ENCODE measurements around the gene NFE2L1. TPM values are rescaled to one million over a fixed set of nuclear protein-coding genes. Genes with fewer than 3 reads are reported as not detected.
"Not testable (repeated sequence)": the region's sequence is repeated elsewhere in the genome, so short reads cannot be mapped to it uniquely, and the experiment has no call there.

Gene NFE2L1
- total and polyA plus RNA-seq, 9 of the 15 experiments (the other 6 are each of a cell fraction or from before 2014, with no cell fraction given): 2.0 to 68.6 (median 39.7) TPM

- H2AFZ ChIP-seq (ENCODE audit: low read depth, low read length): no peak overlapping the region
- H3K9me3 ChIP-seq (replicated peaks; ENCODE audit: control insufficient read depth, insufficient read depth, low read depth, low read length): no peaks in the 10 kb centered on the region
- 10% methylated on average over 2 of the region's 2 CpGs for WGBS (ENCODE audit: insufficient coverage, low coverage, missing lambda C conversion rate)
- no peak overlapping the region for H3K4me2 ChIP-seq (ENCODE audit: insufficient read depth, low read length)
- no peaks in the 10 kb centered on the region for H3K79me2 ChIP-seq (ENCODE audit: control insufficient read depth, insufficient read depth, low read length)
- no TSS peak for BruUV-seq (replicated peaks)
- H3K9ac ChIP-seq (ENCODE audit: insufficient read depth in 1 of 2, low read depth in 2 of 2, low read length in 2 of 2): no peak overlapping the region
- ChIA-PET POLR2A (no interaction called here), CTCF (ENCODE audit: low intra/inter-chr PET ratio) (interaction anchor here (0.5 to 0.6 kb wide), 2 partner anchors 25 to 69 kb away, joined by 3 to 5 read pairs; no protein-coding TSS in a partner anchor)
- no peak overlapping the region for H3K27ac ChIP-seq (ENCODE audit: extremely low read depth, low read depth, low read length)
- intact Hi-C loops (cut with micrococcal nuclease): no loop called here
- H3K4me3 ChIP-seq: no peak overlapping the region
- ATAC-seq (no peak), DNase-seq (ENCODE audit: extremely low read depth in 1 of 4, low spot score in 3 of 4) (peak in 2 of 4 experiments; percentile 37 to 39), FAIRE-seq (peak; percentile 58)
- H4K20me1 ChIP-seq (replicated peaks; ENCODE audit: control insufficient read depth, insufficient read depth, low read length): no peaks in the 10 kb centered on the region
- peak; percentile 86 for TF ChIP-seq FOSL1 (tag; conservative IDR thresholded peaks at IDR 0.05)
- peak; percentile 29; the same call in 1 of the 2 replicates for TF ChIP-seq ARID1B (IDR thresholded peaks at IDR 0.05)
- TF ChIP-seq KLF10 (CRISPR knock-in tag; IDR thresholded peaks at IDR 0.05): no peak
- TF ChIP-seq JUND (IDR thresholded peaks at IDR 0.05; ENCODE audit: borderline replicate concordance, low read depth, low read length): peak; percentile 66; the same call in 1 of the 2 replicates
- peak; percentile 59; the same call in 1 of the 3 replicates for TF ChIP-seq JUND (tag; IDR thresholded peaks at IDR 0.05; ENCODE audit: borderline replicate concordance, low read depth, low read length)
- in situ Hi-C loops (cut with MboI): loop anchor here (5.0 kb wide), 3 partner anchors 34 to 174 kb away; partner anchors contain the start of gene SCRN2
- H3K4me1 ChIP-seq (replicated peaks in 1 of 2; ENCODE audit: control insufficient read depth in 2 of 2, insufficient read depth in 2 of 2, low read length in 2 of 2): peaks cover 23 to 25% of the 10 kb centered on the region in 2 experiments
- H3K9me1 ChIP-seq (ENCODE audit: control insufficient read depth, insufficient read depth, low read length): no peaks in the 10 kb centered on the region
- H3K27me3 ChIP-seq (ENCODE audit: control insufficient read depth in 2 of 2, insufficient read depth in 2 of 2, low read length in 2 of 2): no peaks in the 10 kb centered on the region
- H3K36me3 ChIP-seq (ENCODE audit: control insufficient read depth, insufficient read depth, low read length): no peaks in the 10 kb centered on the region
Observed at GRCh38 chr17:48016112-48016511, 32.0 kb upstream of the NFE2L1 start.

- not testable (repeated sequence) for H4K20me1 ChIP-seq (replicated peaks; ENCODE audit: control insufficient read depth, insufficient read depth, low read length); ATAC-seq; BruUV-seq (replicated peaks); H3K9me3 ChIP-seq (replicated peaks; ENCODE audit: control insufficient read depth, insufficient read depth, low read depth, low read length); DNase-seq (ENCODE audit: extremely low read depth in 1 of 4, low spot score in 3 of 4); H3K36me3 ChIP-seq (ENCODE audit: control insufficient read depth, insufficient read depth, low read length); H3K27me3 ChIP-seq (ENCODE audit: control insufficient read depth in 2 of 2, insufficient read depth in 2 of 2, low read length in 2 of 2); H3K9me1 ChIP-seq (ENCODE audit: control insufficient read depth, insufficient read depth, low read length); H3K4me3 ChIP-seq; FAIRE-seq; H3K9ac ChIP-seq (ENCODE audit: insufficient read depth in 1 of 2, low read depth in 2 of 2, low read length in 2 of 2); H3K79me2 ChIP-seq (ENCODE audit: control insufficient read depth, insufficient read depth, low read length); H3K27ac ChIP-seq (ENCODE audit: extremely low read depth, low read depth, low read length); H3K4me2 ChIP-seq (ENCODE audit: insufficient read depth, low read length)
- ChIA-PET CTCF (ENCODE audit: low intra/inter-chr PET ratio) (interaction anchor here (1.2 to 3.3 kb wide), 4 partner anchors 38 to 175 kb away, joined by 6 to 38 read pairs (median 20); no protein-coding TSS in a partner anchor), POLR2A (interaction anchor here (0.6 to 1.6 kb wide), 8 partner anchors 35 to 122 kb away, joined by 3 to 6 read pairs (median 3); partner anchors contain the start of gene SP2)
- 64% methylated on average over 4 of the region's 4 CpGs for WGBS (ENCODE audit: insufficient coverage, low coverage, missing lambda C conversion rate)
- peak overlapping the region; percentile 47 for H2AFZ ChIP-seq (ENCODE audit: low read depth, low read length)
- peaks cover 12 to 16% of the 10 kb centered on the region in 2 experiments; a peak in 4 of 5 replicates for H3K4me1 ChIP-seq (replicated peaks in 1 of 2; ENCODE audit: control insufficient read depth in 2 of 2, insufficient read depth in 2 of 2, low read length in 2 of 2)
- intact Hi-C loops (cut with micrococcal nuclease) (loop anchor here (1.0 to 2.0 kb wide), 4 partner anchors 39 to 176 kb away; partner anchors contain the start of gene SCRN2), in situ Hi-C loops (cut with MboI) (loop anchor here (5.0 kb wide), 3 partner anchors 35 to 175 kb away; partner anchors contain the start of gene SCRN2)
Observed at GRCh38 chr17:48017817-48018158, 30.4 kb upstream of the NFE2L1 start.
